ENCODE results near the gene HAUS3. TPM values are rescaled to one million over a fixed set of nuclear protein-coding genes. Genes with fewer than 3 reads are reported as not detected.

The HAUS3 gene
- polyA plus RNA-seq, 1 donor (not counting 4 experiments of a cell fraction or from before 2014, with no cell fraction given) = 11.1 TPM

- Histone ChIP-seq H4K20me1 (ENCODE audit: control insufficient read depth, extremely low read depth, insufficient read depth, low read length) (no peaks in the 10 kb centered on the region), H3K9ac (ENCODE audit: control insufficient read depth, extremely low read depth, insufficient read depth, low read length) (no peak overlapping the region), H3K4me2 (ENCODE audit: control insufficient read depth, extremely low read depth, insufficient read depth, low read depth, low read length) (no peak overlapping the region), H3K36me3 (ENCODE audit: control insufficient read depth in 2 of 2, extremely low read depth in 1 of 2, insufficient read depth in 2 of 2, low read length in 2 of 2) (no peaks in the 10 kb centered on the region), H3K27ac (ENCODE audit: control insufficient read depth, insufficient read depth, low read length) (no peak overlapping the region), H3K4me3 (ENCODE audit: control insufficient read depth in 2 of 3, extremely low read depth in 1 of 3, insufficient read depth in 2 of 3, low read depth in 1 of 3, low read length in 3 of 3) (no peak overlapping the region), H3K27me3 (ENCODE audit: control insufficient read depth, extremely low read depth, insufficient read depth, low read length) (no peaks in the 10 kb centered on the region), H2AFZ (ENCODE audit: control insufficient read depth, low read length) (no peak overlapping the region), H3K9me1 (ENCODE audit: control insufficient read depth, extremely low read depth, insufficient read depth, low read length) (no peaks in the 10 kb centered on the region), H3K9me3 (ENCODE audit: control insufficient read depth, low read depth, low read length) (no peaks in the 10 kb centered on the region), H3K4me1 (ENCODE audit: control insufficient read depth, extremely low read depth, insufficient read depth, low read length) (peaks cover 18% of the 10 kb centered on the region), H3K79me2 (ENCODE audit: control insufficient read depth, insufficient read depth, low read length) (peaks cover 26% of the 10 kb centered on the region)
- dilution Hi-C loops (cut with MboI; ENCODE audit: extremely low pct_ligation_motif_present, low sequenced_read_pairs) = no loop called here
- FAIRE-seq (no peak), DNase-seq (ENCODE audit: low read depth, low spot score) (no peak)
- TF ChIP-seq EZH2 (IDR thresholded peaks at IDR 0.05; ENCODE audit: low read length) = no peak
Measured at GRCh38 chr4:2243681-2244380, 1.9 kb upstream of the HAUS3 start.

GRCh38 chr4:2241003-2241402 is 918 bp downstream of the HAUS3 start:
- Histone ChIP-seq H3K27ac (ENCODE audit: control insufficient read depth, insufficient read depth, low read length) (peak overlapping the region; percentile 24), H3K36me3 (ENCODE audit: control insufficient read depth in 2 of 2, extremely low read depth in 1 of 2, insufficient read depth in 2 of 2, low read length in 2 of 2) (no peaks in the 10 kb centered on the region), H3K9me3 (ENCODE audit: control insufficient read depth, low read depth, low read length) (no peaks in the 10 kb centered on the region), H4K20me1 (ENCODE audit: control insufficient read depth, extremely low read depth, insufficient read depth, low read length) (no peaks in the 10 kb centered on the region), H3K4me1 (ENCODE audit: control insufficient read depth, extremely low read depth, insufficient read depth, low read length) (peaks cover 20% of the 10 kb centered on the region), H3K9me1 (ENCODE audit: control insufficient read depth, extremely low read depth, insufficient read depth, low read length) (no peaks in the 10 kb centered on the region), H3K79me2 (ENCODE audit: control insufficient read depth, insufficient read depth, low read length) (peaks cover 36% of the 10 kb centered on the region), H3K4me2 (ENCODE audit: control insufficient read depth, extremely low read depth, insufficient read depth, low read depth, low read length) (peak overlapping the region; percentile 94), H2AFZ (ENCODE audit: control insufficient read depth, low read length) (no peak overlapping the region), H3K27me3 (ENCODE audit: control insufficient read depth, extremely low read depth, insufficient read depth, low read length) (no peaks in the 10 kb centered on the region), H3K4me3 (ENCODE audit: control insufficient read depth in 2 of 3, extremely low read depth in 1 of 3, insufficient read depth in 2 of 3, low read depth in 1 of 3, low read length in 3 of 3) (peak overlapping the region; percentile 67 to 84 (median 81)), H3K9ac (ENCODE audit: control insufficient read depth, extremely low read depth, insufficient read depth, low read length) (peak overlapping the region; percentile 70)
- TF ChIP-seq CTCF (optimal IDR thresholded peaks at IDR 0.05 in 1 of 3, IDR thresholded peaks at IDR 0.05 in 1 of 3, conservative IDR thresholded peaks at IDR 0.05 in 1 of 3; ENCODE audit: extremely low read depth in 1 of 3, insufficient read depth in 2 of 3, low read length in 3 of 3) = no peak
- no peak for TF ChIP-seq EZH2 (IDR thresholded peaks at IDR 0.05; ENCODE audit: low read length)
- no peak for DNase-seq (ENCODE audit: low read depth, low spot score)
- FAIRE-seq = no peak
- dilution Hi-C loops (cut with MboI; ENCODE audit: extremely low pct_ligation_motif_present, low sequenced_read_pairs) = no loop called here
